ENCODE results near the gene RNF157.

RNF157 gene

DNA sequence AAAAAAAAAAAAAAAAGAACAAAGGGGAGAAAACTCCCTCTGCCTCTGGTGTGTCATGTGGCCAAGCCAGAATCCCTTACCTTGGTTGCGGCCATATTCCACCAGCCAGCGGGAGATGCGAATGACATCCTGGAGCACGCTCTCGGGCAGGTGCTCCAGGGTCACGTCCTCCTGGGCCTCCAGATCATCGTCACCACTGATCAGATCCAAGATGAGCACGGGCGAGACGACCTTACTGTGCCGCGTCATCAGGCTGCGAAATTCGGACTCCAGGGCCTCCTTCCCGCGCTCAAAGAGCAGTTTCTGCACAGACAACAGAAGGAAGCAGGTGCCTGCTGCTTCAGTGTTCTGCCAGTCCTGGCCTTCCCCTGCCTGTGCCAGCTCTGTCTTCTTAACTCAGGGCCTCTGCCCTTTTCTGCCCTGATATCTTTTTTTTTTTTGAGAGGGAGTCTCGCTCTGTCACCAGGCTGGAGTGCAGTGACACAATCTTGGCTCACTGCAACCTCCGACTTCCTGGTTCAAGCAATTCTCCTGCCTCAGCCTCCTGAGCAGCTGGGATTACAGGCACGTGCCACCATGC lies 142.5 kb downstream of the RNF157 start:
- Histone ChIP-seq H3K9me3 (no peaks in the 10 kb centered on the region), H3K36me3 (peaks cover 36% of the 10 kb centered on the region), H3K27me3 (no peaks in the 10 kb centered on the region), H3K4me3 (ENCODE audit: low read depth, low read length) (no peak overlapping the region), H3K4me1 (no peaks in the 10 kb centered on the region; the same call in 1 of the 2 replicates)
- TF ChIP-seq, protein P1, sequence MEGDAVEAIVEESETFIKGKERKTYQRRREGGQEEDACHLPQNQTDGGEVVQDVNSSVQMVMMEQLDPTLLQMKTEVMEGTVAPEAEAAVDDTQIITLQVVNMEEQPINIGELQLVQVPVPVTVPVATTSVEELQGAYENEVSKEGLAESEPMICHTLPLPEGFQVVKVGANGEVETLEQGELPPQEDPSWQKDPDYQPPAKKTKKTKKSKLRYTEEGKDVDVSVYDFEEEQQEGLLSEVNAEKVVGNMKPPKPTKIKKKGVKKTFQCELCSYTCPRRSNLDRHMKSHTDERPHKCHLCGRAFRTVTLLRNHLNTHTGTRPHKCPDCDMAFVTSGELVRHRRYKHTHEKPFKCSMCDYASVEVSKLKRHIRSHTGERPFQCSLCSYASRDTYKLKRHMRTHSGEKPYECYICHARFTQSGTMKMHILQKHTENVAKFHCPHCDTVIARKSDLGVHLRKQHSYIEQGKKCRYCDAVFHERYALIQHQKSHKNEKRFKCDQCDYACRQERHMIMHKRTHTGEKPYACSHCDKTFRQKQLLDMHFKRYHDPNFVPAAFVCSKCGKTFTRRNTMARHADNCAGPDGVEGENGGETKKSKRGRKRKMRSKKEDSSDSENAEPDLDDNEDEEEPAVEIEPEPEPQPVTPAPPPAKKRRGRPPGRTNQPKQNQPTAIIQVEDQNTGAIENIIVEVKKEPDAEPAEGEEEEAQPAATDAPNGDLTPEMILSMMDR (IDR thresholded peaks at IDR 0.05; ENCODE audit: low read depth, low read length), result no peak
- DNase-seq, result no peak

DNA sequence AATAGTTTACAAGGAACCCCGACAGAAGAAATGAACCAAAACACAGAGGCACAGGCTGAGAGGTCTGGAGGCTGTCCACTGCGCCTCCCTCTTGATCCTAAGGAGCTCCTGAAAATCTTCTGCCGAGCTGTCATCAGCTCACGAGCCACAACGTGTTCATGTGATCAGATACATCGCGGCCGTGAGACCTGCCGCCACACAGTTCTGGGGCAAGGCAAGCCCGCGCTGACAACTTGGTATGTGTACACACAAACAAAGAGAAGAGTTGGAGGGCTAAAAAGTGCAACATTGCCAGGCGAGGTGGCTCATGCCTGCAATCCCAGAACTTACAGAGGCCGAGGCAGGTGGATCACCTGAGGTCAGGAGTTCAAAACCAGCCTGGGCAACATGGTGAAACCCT lies 144.3 kb downstream of the RNF157 start:
- DNase-seq, result no peak
- peaks cover 29% of the 10 kb centered on the region for H3K36me3 ChIP-seq
- TF ChIP-seq, protein P1 (IDR thresholded peaks at IDR 0.05; ENCODE audit: low read depth, low read length), result no peak
- no peaks in the 10 kb centered on the region for H3K27me3 ChIP-seq
- no peaks in the 10 kb centered on the region for H3K4me1 ChIP-seq
- H3K4me3 ChIP-seq (ENCODE audit: low read depth, low read length), result no peak overlapping the region
- H3K9me3 ChIP-seq, result no peaks in the 10 kb centered on the region

DNA sequence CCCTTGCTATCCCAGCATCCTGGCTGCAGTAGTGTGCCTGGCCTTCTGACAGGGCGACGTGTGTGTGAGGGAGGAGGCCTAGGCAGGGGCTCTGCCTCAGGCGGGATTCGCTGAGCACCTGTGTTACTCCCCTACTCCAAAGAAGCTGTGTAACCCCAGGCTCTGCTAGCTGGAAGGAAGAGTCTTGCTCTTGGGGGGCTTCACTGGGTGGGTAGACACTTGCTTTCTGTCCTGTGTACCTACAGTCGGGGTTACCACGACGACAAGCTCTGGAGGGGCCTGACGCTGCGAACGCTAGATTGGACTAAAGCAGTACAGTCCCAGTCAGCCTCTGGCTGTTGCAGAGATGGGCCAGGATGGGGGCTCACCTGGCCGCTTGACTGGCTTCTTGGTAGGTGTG lies 146.2 kb downstream of the RNF157 start:
- peaks cover 7% of the 10 kb centered on the region for H3K4me1 ChIP-seq
- no peak for DNase-seq
- peaks cover 25% of the 10 kb centered on the region for H3K36me3 ChIP-seq
- H3K9me3 ChIP-seq, result no peaks in the 10 kb centered on the region
- TF ChIP-seq, protein P1 (IDR thresholded peaks at IDR 0.05; ENCODE audit: low read depth, low read length), result no peak
- no peak overlapping the region for H3K4me3 ChIP-seq (ENCODE audit: low read depth, low read length)
- no peaks in the 10 kb centered on the region for H3K27me3 ChIP-seq

DNA sequence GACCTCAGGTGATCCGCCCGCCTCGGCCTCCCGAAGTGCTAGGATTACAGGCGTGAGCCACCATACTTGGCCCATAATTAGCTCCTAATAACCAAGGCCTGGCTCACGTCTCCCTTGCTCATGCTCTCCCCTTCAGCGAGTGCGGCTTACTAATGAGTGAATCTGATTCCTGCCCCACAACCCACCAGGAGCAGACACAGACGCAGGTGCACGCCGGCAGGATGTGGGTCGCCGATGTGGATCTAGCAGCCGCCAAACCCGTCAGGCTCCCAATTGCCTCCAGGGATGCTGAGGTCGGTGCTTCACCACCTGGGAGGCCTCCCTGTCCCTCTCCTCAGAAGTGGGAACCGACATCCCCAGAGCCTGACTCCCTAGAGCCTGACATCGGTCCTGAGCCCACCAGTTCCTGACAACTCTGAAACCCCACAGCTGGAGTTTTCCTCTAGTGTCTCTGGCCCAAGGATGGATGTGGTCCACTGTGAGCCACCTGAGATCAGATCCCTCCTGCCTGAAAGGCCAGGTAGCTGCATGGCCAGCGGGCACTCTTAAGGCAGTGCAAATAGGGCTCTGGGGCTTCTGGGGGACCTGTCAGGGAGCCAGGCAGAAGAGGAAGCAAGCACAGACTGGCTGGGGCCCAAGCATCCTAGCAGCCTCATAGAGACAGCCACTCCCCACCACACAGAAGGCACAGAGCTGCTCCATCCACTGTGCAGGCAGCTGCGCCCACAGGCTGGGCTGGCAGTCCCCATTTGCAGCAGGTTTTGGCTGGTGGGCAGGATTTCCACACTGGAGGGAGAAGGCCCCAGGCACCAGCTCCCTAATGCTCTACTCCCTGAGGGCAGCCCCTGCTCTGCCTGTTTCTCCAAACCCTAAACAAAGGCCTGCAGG lies 147.5 kb downstream of the RNF157 start:
- peaks cover 35% of the 10 kb centered on the region for H3K36me3 ChIP-seq
- TF ChIP-seq, protein P1 (IDR thresholded peaks at IDR 0.05; ENCODE audit: low read depth, low read length), result no peak
- DNase-seq, result no peak

More for the DNA sequence above, 147.5 kb downstream of the RNF157 start:
- Histone ChIP-seq H3K4me1 (peaks cover 8% of the 10 kb centered on the region), H3K9me3 (no peaks in the 10 kb centered on the region), H3K27me3 (no peaks in the 10 kb centered on the region), H3K4me3 (ENCODE audit: low read depth, low read length) (no peak overlapping the region)
